Endothelial cell of umbilical vein (primary cell): ENCODE measurements around the gene ANKS1A. TPM values are rescaled to one million over a fixed set of nuclear protein-coding genes. Genes with fewer than 3 reads are reported as not detected.

Experiments
- BruUV-seq: library from RNA; stranded (reverse); fragments of 400-500 nt; replicated peaks from 2 replicates; lab custom pipeline; 2021; lab: Mats Ljungman, UMichigan
- CTCF ChIA-PET: fragments of 300-600, 350-600 bp; sonication (Branson Sonifier 250); formaldehyde crosslinking; loops from one replicate; lab custom pipeline; 2021; ENCODE audit warnings: antibody characterized with exemption, inconsistent platforms; lab: Charles Lee
- POLR2A ChIA-PET: fragments of 300-600, 350-600 bp; sonication (Branson Sonifier 250); formaldehyde crosslinking; loops from one replicate; lab custom pipeline; 2021; ENCODE audit warnings: antibody characterized with exemption, inconsistent platforms; lab: Charles Lee
- DNase-seq: peaks from one replicate; pipeline ENCODE4 v3.0.0-alpha.2; 2011; ENCODE audit warnings: low read depth, low spot score
- FAIRE-seq: peaks from 2 replicates; lab custom pipeline; 2011; peaks lifted over from hg19 to GRCh38; lab: Jason Lieb, UNC
- H2AFZ ChIP-seq: 2 replicates; pipeline ENCODE4 v1.6.0; 2012; ENCODE audit warnings: low read depth, low read length, control low read depth, inconsistent platforms
- H3K27ac ChIP-seq: 2 replicates; pipeline ENCODE4 v1.5.1; 2011; ENCODE audit warnings: low read depth, mild to moderate bottlenecking, control low read depth, low read length, moderate library complexity; ENCODE audit not compliant: insufficient read depth
- H3K27me3 ChIP-seq, 2 experiments: 2 replicates each; pipeline versions ENCODE4 v1.6.0 to v1.6.1; 2011; ENCODE audit warnings: low read length in 2 of 2, mixed read lengths in 1 of 2; ENCODE audit not compliant: control insufficient read depth in 2 of 2, insufficient read depth in 2 of 2
- H3K36me3 ChIP-seq, 2 experiments: 2 replicates in 1 of 2; 3 replicates in 1 of 2; pipeline ENCODE4 v1.5.1; 2011; ENCODE audit warnings: low read length in 2 of 2, mild to moderate bottlenecking in 1 of 2, moderate library complexity in 1 of 2; ENCODE audit not compliant: control insufficient read depth in 2 of 2, insufficient read depth in 2 of 2; ENCODE audit errors: extremely low read depth in 1 of 2
- H3K4me1 ChIP-seq: 3 replicates; pipeline ENCODE4 v1.5.1; 2011; ENCODE audit warnings: mild to moderate bottlenecking, low read length; ENCODE audit not compliant: control insufficient read depth, insufficient read depth; ENCODE audit errors: extremely low read depth
- H3K4me2 ChIP-seq: 2 replicates; pipeline ENCODE4 v1.6.1; 2011; ENCODE audit warnings: low read length, control low read depth, mixed read lengths; ENCODE audit not compliant: insufficient read depth
- H3K4me3 ChIP-seq, 3 experiments: fragments of 200-600 bp in 1 of 3; sonication (generic), shearing (Covaris generic) in 1 of 3; replicated peaks in 1 of 3; 2 replicates each; pipeline ENCODE4 v1.5.1; 2011 to 2016; ENCODE audit warnings: control low read depth in 3 of 3, low read length in 3 of 3, mild to moderate bottlenecking in 2 of 3, inconsistent platforms in 1 of 3, low read depth in 1 of 3, moderate library complexity in 1 of 3; ENCODE audit not compliant: insufficient read depth in 1 of 3
- H3K79me2 ChIP-seq: 2 replicates; pipeline ENCODE4 v1.6.0; 2012; ENCODE audit warnings: low read length, inconsistent platforms; ENCODE audit not compliant: control insufficient read depth, insufficient read depth
- H3K9ac ChIP-seq: replicated peaks from 2 replicates; pipeline ENCODE3; 2011; ENCODE audit warnings: low read length, control low read depth; ENCODE audit not compliant: insufficient read depth; ENCODE audit errors: extremely low read depth
- H3K9me1 ChIP-seq: replicated peaks from 3 replicates; pipeline ENCODE4 v1.6.0; 2011; ENCODE audit warnings: mild to moderate bottlenecking, low read length; ENCODE audit not compliant: control insufficient read depth, insufficient read depth; ENCODE audit errors: extremely low read depth
- H3K9me3 ChIP-seq: replicated peaks from 2 replicates; pipeline ENCODE4 v1.5.1; 2012; ENCODE audit warnings: low read length, inconsistent platforms; ENCODE audit not compliant: control insufficient read depth, insufficient read depth
- H4K20me1 ChIP-seq: replicated peaks from 2 replicates; pipeline ENCODE3; 2011; ENCODE audit warnings: mild to moderate bottlenecking, low read length; ENCODE audit not compliant: control insufficient read depth, insufficient read depth; ENCODE audit errors: extremely low read depth
- CTCF ChIP-seq, 2 donors: IDR thresholded peaks; 1 replicate in 1 of 2; 2 replicates in 1 of 2; pipeline ENCODE4 v1.5.1; 2011; ENCODE audit warnings: low read length in 2 of 2, mild to moderate bottlenecking in 2 of 2, moderate library complexity in 2 of 2, control low read depth in 1 of 2, inconsistent platforms in 1 of 2, low read depth in 1 of 2; ENCODE audit not compliant: insufficient read depth in 1 of 2; ENCODE audit errors: extremely low read depth in 1 of 2
- EZH2 ChIP-seq: IDR thresholded peaks from 2 replicates; pipeline ENCODE4 v1.6.1; 2012; ENCODE audit warnings: borderline replicate concordance, low read depth, mild to moderate bottlenecking, moderate library complexity, low read length, inconsistent platforms; ENCODE audit not compliant: severe bottlenecking
- FOS ChIP-seq: IDR thresholded peaks from 2 replicates; pipeline ENCODE4 v1.6.1; 2011; ENCODE audit warnings: mild to moderate bottlenecking, low read length, moderate library complexity, borderline replicate concordance; ENCODE audit not compliant: insufficient read depth
- GATA2 ChIP-seq: IDR thresholded peaks from 2 replicates; pipeline ENCODE4 v1.7.0; 2011; ENCODE audit warnings: low read depth, mild to moderate bottlenecking, moderate library complexity, mixed read lengths, low read length; ENCODE audit not compliant: insufficient read length, insufficient read depth
- JUN ChIP-seq: IDR thresholded peaks from 2 replicates; pipeline ENCODE4 v1.6.1; 2011; ENCODE audit warnings: borderline replicate concordance, low read depth; ENCODE audit not compliant: insufficient read length, insufficient read depth
- MAX ChIP-seq: IDR thresholded peaks from 2 replicates; pipeline ENCODE4 v1.6.1; 2011; ENCODE audit not compliant: insufficient read depth, insufficient read length
- MYC ChIP-seq: IDR thresholded peaks from one replicate; pipeline ENCODE4 v1.6.1; 2011; ENCODE audit warnings: mild to moderate bottlenecking, low read depth, low read length
- POLR2A ChIP-seq: IDR thresholded peaks from 2 replicates; pipeline ENCODE4 v1.6.1; 2012; ENCODE audit warnings: low read depth, mild to moderate bottlenecking, control low read depth, low read length
- POLR2AphosphoS5 ChIP-seq: IDR thresholded peaks from 2 replicates; pipeline ENCODE4 v1.6.1; 2012; ENCODE audit warnings: low read depth, mild to moderate bottlenecking, control low read depth, low read length, moderate library complexity; ENCODE audit not compliant: insufficient read depth
- dilution Hi-C: fragments of 300-500 bp; cut with MboI; formaldehyde crosslinking; loops from one replicate; pipeline ENCODE4 v1.15.0; 2019; ENCODE audit warnings: low sequenced_read_pairs; ENCODE audit not compliant: extremely low pct_ligation_motif_present
- intact Hi-C: fragments of 100-400 bp; cut with micrococcal nuclease; formaldehyde crosslinking; loops from one replicate; pipeline ENCODE4 v1.10.0; 2022
- polyA plus RNA-seq, 4 experiments: library from polyadenylated mRNA; depleted of rRNA in 3 of 4; stranded (reverse) in 3 of 4; unstranded in 1 of 4; fragments of >200 nt; gene quantifications; 2 replicates each; pipeline versions ENCODE4 v1.2.1 to v1.2.3, GENCODE V29; 2011 to 2012; ENCODE audit warnings: missing spikeins in 1 of 4
- total RNA-seq: library from RNA; stranded (reverse); gene quantifications from 2 replicates; pipeline ENCODE4 v1.2.3, GENCODE V29; 2021

ANKS1A gene
- total and polyA plus RNA-seq, 2 donors (not counting 3 experiments of a cell fraction or from before 2014, with no cell fraction given): 8.9 to 26.1 TPM

GRCh38 chr6:34867484-34867883 is 21.6 kb upstream of the ANKS1A start:
- ChIA-PET POLR2A (no interaction called here), CTCF (interaction anchor here (1.0 to 1.9 kb wide), 3 partner anchors 272 to 373 kb away, joined by 4 to 5 read pairs (median 4); no protein-coding TSS in a partner anchor)
- Histone ChIP-seq H4K20me1 (no peaks in the 10 kb centered on the region), H3K27ac (no peak overlapping the region), H3K79me2 (no peaks in the 10 kb centered on the region), H3K9me1 (no peaks in the 10 kb centered on the region), H3K9me3 (no peaks in the 10 kb centered on the region), H3K9ac (no peak overlapping the region), H3K36me3 (peaks cover 0 to 17% of the 10 kb centered on the region in 2 experiments), H3K4me3 (no peak overlapping the region), H3K27me3 (no peaks in the 10 kb centered on the region), H3K4me1 (peaks cover 22% of the 10 kb centered on the region), H2AFZ (no peak overlapping the region), H3K4me2 (no peak overlapping the region)
- no peak for TF ChIP-seq CTCF (IDR thresholded peaks at IDR 0.05; ENCODE audit: extremely low read depth in 1 of 2, insufficient read depth in 1 of 2, low read depth in 1 of 2, low read length in 2 of 2)
- TF ChIP-seq MAX: no peak
- TF ChIP-seq GATA2: no peak
- TF ChIP-seq FOS: no peak
- TF ChIP-seq MYC: no peak
- no peak for TF ChIP-seq JUN
- TF ChIP-seq POLR2AphosphoS5: no peak
- TF ChIP-seq EZH2: no peak
- no peak for TF ChIP-seq POLR2A
- BruUV-seq: no TSS peak
- dilution Hi-C loops (no loop called here), intact Hi-C loops (loop anchor here (10.0 kb wide), 1 partner anchor 277 kb away; the partner anchor contains the start of gene TCP11)
- DNase-seq (no peak), FAIRE-seq (no peak)
